ENCODE results near the gene IQSEC3. TPM values are rescaled to one million over a fixed set of nuclear protein-coding genes. Genes with fewer than 3 reads are reported as not detected.
"Not testable (repeated sequence)": the region's sequence is repeated elsewhere in the genome, so short reads cannot be mapped to it uniquely, and the experiment has no call there.

Gene IQSEC3
- total RNA-seq, 1 experiment from 2014 or later, result not detected

DNA sequence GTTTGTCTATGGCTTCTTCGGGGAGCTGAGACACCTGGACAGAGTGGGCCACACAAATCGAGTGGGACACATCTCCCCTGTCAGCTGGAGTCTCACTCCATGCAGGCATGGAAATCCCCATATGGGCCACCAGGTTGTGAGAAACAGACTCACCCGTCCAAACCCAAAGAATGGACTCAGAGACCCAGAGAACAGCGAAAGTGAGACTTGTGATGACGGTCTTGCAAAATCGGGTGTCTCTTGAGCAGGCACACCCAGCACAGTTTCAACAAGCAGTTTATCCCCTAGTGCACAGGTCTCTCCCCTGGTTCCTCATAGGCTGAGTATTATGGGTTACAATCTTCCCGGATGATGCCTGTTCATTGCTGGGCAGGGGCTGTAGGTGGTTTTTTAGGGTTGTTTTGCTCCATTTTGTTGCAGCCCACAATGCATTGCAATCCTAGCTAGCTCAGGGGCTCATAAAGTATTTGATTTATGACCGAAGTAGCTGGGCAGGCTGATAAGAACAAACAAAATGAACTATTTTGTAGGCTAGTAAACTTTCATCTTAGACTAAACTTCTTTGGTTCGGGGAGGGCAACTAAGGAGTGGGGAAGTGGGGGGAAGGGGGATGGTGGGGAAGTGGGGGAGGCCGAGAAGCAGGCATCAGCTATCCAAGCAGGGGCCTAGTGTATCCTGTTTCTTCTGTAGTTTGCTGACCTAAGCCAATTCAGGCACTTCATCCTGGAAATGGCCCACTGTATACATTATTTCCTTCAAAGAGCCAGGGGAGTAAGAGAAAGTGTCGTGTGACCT is 45.3 kb downstream of the IQSEC3 start:
- no peak for DNase-seq (ENCODE audit: low read depth)

GRCh38 chr12:113347-113746 is 46.8 kb downstream of the IQSEC3 start:
- no peak for DNase-seq (ENCODE audit: low read depth)

DNA sequence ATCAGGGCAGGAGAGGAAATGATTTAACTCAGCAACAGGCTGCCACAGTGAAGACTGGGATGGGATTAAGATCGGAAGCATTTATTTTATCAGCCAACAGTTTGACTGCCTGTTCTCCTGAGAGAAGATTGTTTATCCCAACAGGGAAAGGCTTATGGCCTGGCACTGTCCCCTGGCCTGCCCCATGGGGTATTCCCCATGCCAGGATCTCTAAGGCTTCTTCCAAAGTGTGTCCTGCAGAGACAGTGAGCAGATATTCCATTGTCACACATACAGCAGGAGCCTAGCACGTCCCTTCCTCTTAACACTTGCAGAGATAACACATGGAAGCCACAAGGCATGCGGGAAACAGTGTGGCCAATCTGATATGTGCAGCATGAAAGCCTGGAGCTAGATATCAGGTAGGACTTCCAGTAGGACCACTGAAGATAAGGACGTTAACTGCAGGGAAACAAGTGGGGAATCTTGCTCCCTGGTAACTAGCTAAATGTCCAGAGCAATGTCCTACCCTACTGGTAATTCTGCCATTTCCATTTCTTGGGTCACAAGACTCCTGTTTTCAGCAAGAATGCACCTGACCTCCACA is 48.2 kb downstream of the IQSEC3 start:
- DNase-seq (ENCODE audit: low read depth), result no peak

DNA sequence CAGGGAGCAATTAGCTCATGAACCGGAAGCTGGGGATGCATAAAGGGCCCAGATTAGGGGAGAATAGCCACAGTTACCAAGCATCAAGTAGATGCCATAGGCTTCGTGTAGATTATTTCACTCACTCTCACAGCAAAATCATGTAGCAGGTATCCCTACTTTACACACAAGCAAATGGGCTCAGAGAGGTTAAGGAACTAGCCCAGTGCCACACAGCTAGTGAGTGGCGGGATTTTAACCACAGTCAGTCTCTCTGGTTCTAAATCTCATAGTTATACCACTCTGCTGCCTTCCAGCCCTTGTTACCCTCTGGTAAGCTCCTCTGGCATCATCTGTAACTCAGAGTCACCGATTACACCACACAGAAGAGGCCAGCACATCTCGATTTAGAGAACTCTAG is 49.0 kb downstream of the IQSEC3 start:
- DNase-seq (ENCODE audit: low read depth), result no peak

- no peak for DNase-seq (ENCODE audit: low read depth)
Measured at GRCh38 chr12:115960-116915, 49.7 kb downstream of the IQSEC3 start.

GRCh38 chr12:117311-117710 is 50.7 kb downstream of the IQSEC3 start:
- DNase-seq (ENCODE audit: low read depth), result no peak

GRCh38 chr12:117816-118345 is 51.3 kb downstream of the IQSEC3 start:
- no peak for DNase-seq (ENCODE audit: low read depth)

DNA sequence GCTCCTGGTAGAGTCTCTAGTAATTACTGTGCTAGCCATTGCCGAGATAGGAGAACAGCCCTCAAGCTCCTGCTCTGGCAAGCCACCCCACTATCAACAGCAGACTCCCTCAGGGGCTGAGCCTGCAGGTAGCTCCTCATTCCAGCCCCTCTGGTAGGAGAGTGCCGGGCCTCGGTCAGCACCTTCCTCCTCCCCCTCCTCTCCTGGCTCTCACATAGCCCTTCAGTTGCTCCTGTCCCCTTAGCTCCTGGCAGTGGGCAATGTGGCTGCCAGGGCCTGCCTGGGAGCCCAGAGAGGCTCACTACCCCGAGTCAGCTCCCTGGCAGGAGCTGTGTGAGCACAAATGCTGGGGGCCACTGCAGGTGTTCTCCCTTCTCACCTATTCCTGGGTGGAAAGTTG is 52.0 kb downstream of the IQSEC3 start:
- no peak for DNase-seq (ENCODE audit: low read depth)

GRCh38 chr12:120951-121350 is 54.4 kb downstream of the IQSEC3 start:
- no peak for DNase-seq (ENCODE audit: low read depth)

DNA sequence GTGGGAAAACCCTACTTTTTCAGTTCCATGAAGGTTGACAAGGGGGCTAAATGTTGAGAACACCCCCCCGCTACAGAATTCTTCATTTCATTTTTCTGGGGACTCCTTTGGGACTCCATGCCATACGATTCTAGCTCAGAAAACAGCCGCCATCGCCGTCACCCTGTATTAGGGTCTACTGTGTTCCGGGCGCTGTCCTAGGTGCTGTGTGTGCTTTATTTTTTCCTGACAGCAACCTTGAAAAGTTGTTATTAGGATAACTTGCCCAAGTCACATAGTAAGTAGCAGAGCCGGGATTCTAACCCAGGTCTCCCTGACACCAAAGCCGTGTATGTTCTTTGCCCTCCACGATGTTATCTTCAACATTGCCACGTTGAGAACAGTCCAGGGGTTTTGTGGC is 55.1 kb downstream of the IQSEC3 start:
- DNase-seq (ENCODE audit: low read depth), result no peak

DNA sequence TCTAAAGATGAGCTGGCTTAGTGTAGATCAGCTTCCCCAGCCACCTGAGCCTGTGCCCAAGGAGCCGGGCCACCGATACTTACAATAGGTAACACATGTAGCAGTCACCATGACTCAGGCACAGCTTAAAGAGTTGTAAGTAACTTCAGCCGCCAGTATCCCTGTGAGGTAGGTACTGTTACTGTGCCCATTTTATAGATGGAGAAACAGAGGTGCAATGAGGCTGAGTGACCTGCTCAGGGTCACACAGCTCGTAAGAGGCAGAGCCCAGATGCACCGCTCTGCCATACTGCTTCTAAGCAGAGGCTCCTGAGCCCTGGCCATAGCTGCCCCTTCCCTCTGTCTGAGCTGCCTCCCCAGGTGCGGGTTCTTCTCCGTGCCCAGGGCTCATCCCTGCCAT is 58.5 kb downstream of the IQSEC3 start:
- no peak for DNase-seq (ENCODE audit: low read depth)

DNA sequence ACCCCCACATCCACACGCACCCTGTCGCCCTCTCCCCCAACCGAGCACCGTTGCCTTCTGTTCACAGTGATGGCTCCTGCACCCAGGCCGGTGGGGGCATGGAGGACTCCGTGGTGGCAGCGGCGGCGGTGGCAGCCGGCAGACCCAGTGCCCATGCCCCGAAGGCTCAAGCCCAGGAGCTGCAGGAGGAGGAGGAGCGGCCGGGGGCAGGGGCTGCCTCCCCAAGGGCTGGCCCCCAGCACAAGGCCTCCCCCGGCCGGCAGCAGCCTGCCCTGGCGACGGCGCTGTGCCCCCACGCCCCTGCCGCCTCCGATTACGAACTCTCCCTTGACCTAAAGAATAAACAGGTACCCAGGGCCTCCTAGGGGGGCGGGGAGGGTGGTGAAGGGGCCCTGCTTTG is 59.0 kb downstream of the IQSEC3 start:
- no peak for DNase-seq (ENCODE audit: low read depth)

- DNase-seq (ENCODE audit: low read depth), result no peak
Measured at GRCh38 chr12:128079-128478, 61.5 kb downstream of the IQSEC3 start.

DNA sequence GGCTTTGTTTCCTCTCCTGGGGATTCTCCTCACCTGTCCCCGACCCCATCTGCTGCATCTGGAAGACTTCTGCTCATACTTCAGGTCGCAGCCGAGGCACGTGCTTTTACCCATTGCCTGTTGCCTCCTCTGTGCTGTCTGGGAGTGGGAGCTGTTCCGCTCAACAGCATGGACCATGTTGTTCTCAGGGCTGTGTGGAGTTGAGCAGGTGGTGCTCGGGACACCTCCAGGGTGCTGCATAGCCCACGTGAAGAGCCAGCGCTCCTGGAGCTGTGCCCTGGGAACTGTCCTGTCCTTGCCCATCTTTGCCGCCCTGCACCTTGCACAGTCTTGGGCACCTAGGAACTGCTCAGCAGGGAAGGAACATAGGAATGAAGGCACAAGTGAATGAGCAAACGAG is 62.4 kb downstream of the IQSEC3 start:
- no peak for DNase-seq (ENCODE audit: low read depth)

DNA sequence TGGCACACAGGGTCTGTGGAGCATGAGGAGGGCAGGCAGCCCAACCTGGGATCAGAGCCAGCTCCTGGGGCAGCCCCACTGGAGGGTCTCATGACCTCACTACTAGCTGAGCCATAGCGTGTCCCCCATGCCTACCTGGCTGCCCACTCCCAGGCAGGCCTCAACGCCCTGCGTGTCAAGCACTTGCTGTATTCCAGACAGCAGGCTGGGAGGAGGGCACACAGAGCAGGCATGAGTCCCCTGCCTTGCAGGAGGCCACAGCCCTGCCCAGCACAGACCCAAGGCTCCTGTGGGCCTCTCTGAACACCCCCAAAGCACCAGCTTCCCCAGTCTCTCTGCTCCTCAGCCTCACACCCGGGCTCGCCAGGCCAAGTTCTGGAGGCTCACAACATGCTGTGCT is 64.0 kb downstream of the IQSEC3 start:
- DNase-seq (ENCODE audit: low read depth), result no peak

GRCh38 chr12:131008-131407 is 64.4 kb downstream of the IQSEC3 start:
- DNase-seq (ENCODE audit: low read depth), result no peak

- no peak for DNase-seq (ENCODE audit: low read depth)
Measured at GRCh38 chr12:131732-132495, 65.3 kb downstream of the IQSEC3 start.

DNA sequence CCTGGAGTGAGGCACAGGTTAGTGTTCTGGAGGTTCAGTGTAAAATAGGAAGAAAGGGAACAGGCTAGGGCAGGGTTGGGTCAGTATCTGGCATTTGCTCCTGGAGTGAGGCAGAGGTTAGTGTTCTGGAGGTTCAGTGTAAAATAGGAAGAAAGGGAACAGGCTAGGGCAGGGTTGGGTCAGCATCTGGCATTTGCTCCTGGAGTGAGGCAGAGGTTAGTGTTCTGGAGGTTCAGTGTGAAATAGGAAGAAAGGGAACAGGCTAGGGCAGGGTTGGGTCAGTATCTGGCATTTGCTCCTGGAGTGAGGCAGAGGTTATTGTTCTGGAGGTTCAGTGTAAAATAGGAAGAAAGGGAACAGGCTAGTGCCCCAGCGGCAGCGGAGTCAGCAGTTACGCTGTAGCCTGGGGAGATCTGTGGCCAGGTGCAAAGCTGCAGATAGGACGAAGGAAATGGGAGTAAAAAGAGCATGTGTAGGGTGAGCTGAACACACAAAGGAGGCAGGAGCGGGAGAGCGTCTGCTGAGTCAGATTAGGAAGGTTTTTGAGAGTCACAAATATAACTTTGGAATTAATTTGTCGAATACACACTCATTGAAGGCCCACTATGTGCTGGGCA is 67.2 kb downstream of the IQSEC3 start:
- not testable (repeated sequence) for DNase-seq (ENCODE audit: low read depth)

GRCh38 chr12:135138-135537 is 68.6 kb downstream of the IQSEC3 start:
- no peak for DNase-seq (ENCODE audit: low read depth)

- no peak for DNase-seq (ENCODE audit: low read depth)
Measured at GRCh38 chr12:138171-138897, 71.8 kb downstream of the IQSEC3 start.

Measured in RPMI7951 (cell line).